OCI-LY1 (cell line): ENCODE results near the gene DRAP1.

Experiments
- H2AFZ ChIP-seq: fragments of 200-600 bp; sonication (generic), shearing (Covaris generic); 2 replicates; pipeline ENCODE4 v1.6.0; 2014; ENCODE audit warnings: antibody characterized with exemption, mild to moderate bottlenecking, low read length
- H3F3A ChIP-seq: fragments of 200-600 bp; sonication (generic), shearing (Covaris generic); 2 replicates; pipeline ENCODE4 v1.6.0; 2014; ENCODE audit warnings: mild to moderate bottlenecking, antibody characterized with exemption, low read length, moderate library complexity; ENCODE audit not compliant: insufficient read depth
- H3K27ac ChIP-seq: fragments of 200-600 bp; sonication (generic); 2 replicates; pipeline ENCODE4 v1.5.1; 2014; ENCODE audit warnings: low read length, mixed run types, mild to moderate bottlenecking, low read depth; ENCODE audit not compliant: poor library complexity, severe bottlenecking
- H3K27me3 ChIP-seq: fragments of 200-600 bp; sonication (generic); 2 replicates; pipeline ENCODE4 v1.6.0; 2014; ENCODE audit warnings: antibody characterized with exemption, mild to moderate bottlenecking, low read length, moderate library complexity; ENCODE audit not compliant: insufficient read depth
- H3K36me3 ChIP-seq: fragments of 200-600 bp; sonication (generic); 2 replicates; pipeline ENCODE4 v1.6.1; 2014; ENCODE audit warnings: mild to moderate bottlenecking, antibody characterized with exemption, low read length, moderate library complexity, mixed read lengths; ENCODE audit not compliant: insufficient read depth
- H3K4me1 ChIP-seq: fragments of 200-600 bp; sonication (generic); 2 replicates; pipeline ENCODE4 v1.5.1; 2014; ENCODE audit warnings: mild to moderate bottlenecking, low read length, moderate library complexity; ENCODE audit not compliant: insufficient read depth, severe bottlenecking
- H3K4me2 ChIP-seq: fragments of 200-600 bp; sonication (generic), shearing (Covaris generic); 2 replicates; pipeline ENCODE4 v1.6.1; 2014; ENCODE audit warnings: low read length
- H3K4me3 ChIP-seq: fragments of 200-600 bp; sonication (generic); 2 replicates; pipeline ENCODE4 v1.5.1; 2014; ENCODE audit warnings: low read length, low read depth, mild to moderate bottlenecking, mixed read lengths; ENCODE audit not compliant: poor library complexity, severe bottlenecking
- H3K79me2 ChIP-seq: fragments of 200-600 bp; shearing (Covaris generic); 2 replicates; pipeline ENCODE4 v1.6.1; 2016; ENCODE audit warnings: mixed run types, low read length, mixed read lengths; ENCODE audit not compliant: insufficient read depth
- H3K9ac ChIP-seq: fragments of 200-600 bp; sonication (generic), shearing (Covaris generic); 2 replicates; pipeline ENCODE4 v1.6.1; 2014; ENCODE audit warnings: mild to moderate bottlenecking, low read length, mixed read lengths
- H3K9me2 ChIP-seq: fragments of 200-600 bp; sonication (generic), shearing (Covaris generic); 2 replicates; pipeline ENCODE4 v1.6.1; 2014; ENCODE audit warnings: low read depth, mild to moderate bottlenecking, low read length, mixed read lengths
- H3K9me3 ChIP-seq: fragments of 200-600 bp; shearing (Covaris generic); 2 replicates; pipeline ENCODE4 v1.6.1; 2014; ENCODE audit warnings: low read length, mixed read lengths
- H4K20me1 ChIP-seq: fragments of 200-600 bp; sonication (generic), shearing (Covaris generic); 2 replicates; pipeline ENCODE4 v1.6.0; 2016; ENCODE audit warnings: mild to moderate bottlenecking, low read length; ENCODE audit not compliant: insufficient read depth
- CTCF ChIP-seq: fragments of 200-600 bp; sonication (generic), shearing (Covaris generic); IDR thresholded peaks from 2 replicates; pipeline ENCODE4 v1.5.1; 2017; ENCODE audit warnings: mild to moderate bottlenecking, antibody characterized with exemption, low read length, moderate library complexity, mixed read lengths
- EZH2 ChIP-seq: fragments of 200-600 bp; sonication (generic), shearing (Covaris generic); IDR thresholded peaks from 2 replicates; pipeline ENCODE4 v1.8.0; 2017; ENCODE audit warnings: borderline replicate concordance, mixed run types, mild to moderate bottlenecking, antibody characterized with exemption, low read length, moderate library complexity, mixed read lengths

The DRAP1 gene

GRCh38 chr11:65921876-65922275 lies 2.6 kb downstream of the DRAP1 start:
- H3K9me3 ChIP-seq, result no peaks in the 10 kb centered on the region
- H4K20me1 ChIP-seq, result no peaks in the 10 kb centered on the region
- H3K9me2 ChIP-seq, result no peaks in the 10 kb centered on the region
- no peak overlapping the region for H3K9ac ChIP-seq
- no peaks in the 10 kb centered on the region for H3K27me3 ChIP-seq
- H3K4me2 ChIP-seq, result no peak overlapping the region
- H2AFZ ChIP-seq, result no peak overlapping the region
- peaks cover 24% of the 10 kb centered on the region for H3K4me1 ChIP-seq
- H3K79me2 ChIP-seq, result no peaks in the 10 kb centered on the region
- H3F3A ChIP-seq, result no peaks in the 10 kb centered on the region
- no peak overlapping the region for H3K27ac ChIP-seq
- H3K36me3 ChIP-seq, result 0 out of 2 replicates have a peak, but pooled peaks cover 3% of the 10 kb centered on the region
- H3K4me3 ChIP-seq, result no peak overlapping the region
- no peak for TF ChIP-seq EZH2
- TF ChIP-seq CTCF, result no peak

- TF ChIP-seq EZH2, result no peak
- TF ChIP-seq CTCF, result no peak
- Histone ChIP-seq H3K9me2 (no peaks in the 10 kb centered on the region), H3K4me1 (peaks cover 21% of the 10 kb centered on the region)
Observed at GRCh38 chr11:65922565-65922964, 3.3 kb downstream of the DRAP1 start.

GRCh38 chr11:65925397-65925796 lies 6.2 kb downstream of the DRAP1 start:
- Histone ChIP-seq H3K27me3 (no peaks in the 10 kb centered on the region), H3K79me2 (no peaks in the 10 kb centered on the region), H4K20me1 (no peaks in the 10 kb centered on the region), H3K36me3 (0 out of 2 replicates have a peak, but pooled peaks cover 3% of the 10 kb centered on the region), H3F3A (no peaks in the 10 kb centered on the region), H3K9me3 (no peaks in the 10 kb centered on the region), H3K4me2 (no peak overlapping the region), H3K27ac (no peak overlapping the region), H3K9me2 (no peaks in the 10 kb centered on the region), H3K4me1 (peaks cover 17% of the 10 kb centered on the region), H3K9ac (no peak overlapping the region), H2AFZ (no peak overlapping the region), H3K4me3 (no peak overlapping the region)
- TF ChIP-seq CTCF (no peak), EZH2 (no peak)

More at GRCh38 chr11:65922565-65922964, 3.3 kb downstream of the DRAP1 start:
- H3K9me3 ChIP-seq, result no peaks in the 10 kb centered on the region
- no peak overlapping the region for H2AFZ ChIP-seq
- H3K27ac ChIP-seq, result no peak overlapping the region
- 0 out of 2 replicates have a peak, but pooled peaks cover 3% of the 10 kb centered on the region for H3K36me3 ChIP-seq
- H3K4me2 ChIP-seq, result no peak overlapping the region
- no peaks in the 10 kb centered on the region for H3K79me2 ChIP-seq
- H3K4me3 ChIP-seq, result no peak overlapping the region
- no peak overlapping the region for H3K9ac ChIP-seq
- no peaks in the 10 kb centered on the region for H4K20me1 ChIP-seq
- no peaks in the 10 kb centered on the region for H3K27me3 ChIP-seq
- no peaks in the 10 kb centered on the region for H3F3A ChIP-seq
